Astrocyte (in vitro differentiated cells and primary cell): Measurements from ENCODE around the gene LRRC4C.

ENCODE experiments used
- CTCF ChIP-seq: IDR thresholded peaks from 2 replicates; pipeline ENCODE4 v1.5.1; 2011; ENCODE audit warnings: low read depth, mild to moderate bottlenecking, inconsistent platforms, low read length, moderate library complexity; ENCODE audit not compliant: insufficient read depth
- EZH2 ChIP-seq: IDR thresholded peaks from 2 replicates; pipeline ENCODE4 v1.6.1; 2012; ENCODE audit warnings: mild to moderate bottlenecking, low read length, inconsistent platforms; ENCODE audit not compliant: insufficient read depth

DNA sequence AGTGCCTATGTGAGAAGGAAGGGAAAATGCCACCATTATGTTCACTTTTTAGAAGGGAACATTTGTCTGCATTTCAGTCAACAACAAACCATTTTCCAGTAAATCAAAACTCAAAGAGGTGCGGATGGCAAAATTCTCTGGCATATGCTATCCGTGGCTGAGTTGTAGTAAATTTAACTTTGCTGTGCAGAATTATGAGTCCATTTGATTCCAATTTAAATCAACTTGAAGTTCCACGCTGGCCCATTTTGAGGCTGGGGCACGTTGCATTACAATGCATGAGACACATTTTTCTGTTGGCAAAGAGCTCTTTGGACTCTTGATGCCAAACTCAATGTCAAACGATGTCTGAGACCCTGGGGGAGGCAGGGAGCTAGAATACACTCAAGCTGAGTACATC, 211.8 kb downstream of the LRRC4C start:
- no peak for TF ChIP-seq CTCF
- TF ChIP-seq EZH2 = no peak
